Measurements from ENCODE around the gene AUP1.

Gene AUP1

DNA sequence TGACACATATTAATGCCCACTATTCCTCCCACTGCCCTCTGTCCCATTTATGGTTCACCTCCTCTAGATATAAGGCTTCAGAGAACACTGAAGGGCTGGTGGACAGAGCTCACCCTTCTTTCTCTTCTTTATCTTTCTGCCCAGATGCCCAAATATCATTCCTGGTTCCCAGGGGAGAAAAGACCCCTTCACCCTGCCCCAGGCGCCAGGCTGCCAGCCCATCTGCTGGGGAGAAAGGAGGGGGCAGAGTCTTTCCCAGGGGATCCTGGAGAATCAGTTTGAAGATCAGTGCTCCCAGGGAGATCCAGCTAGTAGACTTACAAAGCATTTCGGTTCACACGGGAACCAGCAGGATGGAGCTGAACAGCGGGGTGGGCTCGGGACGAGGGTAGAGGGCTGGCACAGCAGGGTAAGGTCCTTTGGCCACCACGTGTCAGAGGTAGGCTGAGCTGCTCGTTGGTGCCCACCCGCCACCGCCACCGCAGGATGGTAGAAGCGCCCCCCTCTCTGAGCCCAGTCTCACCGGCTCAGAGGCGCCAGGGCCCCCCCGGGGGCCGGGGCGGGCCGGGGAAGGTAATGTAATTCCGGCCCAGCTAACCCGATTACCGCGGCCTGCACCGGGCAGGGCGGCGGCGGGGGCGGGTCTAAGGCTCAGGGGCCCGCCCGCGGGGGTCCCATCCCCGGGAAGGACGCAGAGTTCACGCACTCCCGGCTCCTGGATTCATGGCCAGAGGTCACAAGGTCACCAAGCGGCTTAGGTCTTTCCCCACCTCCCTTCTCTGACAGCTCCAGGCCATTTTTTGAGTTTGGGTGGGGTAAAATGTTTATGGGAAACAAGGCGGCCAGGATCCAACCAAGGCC, 16.5 kb downstream of the AUP1 start:
- no peak for DNase-seq

DNA sequence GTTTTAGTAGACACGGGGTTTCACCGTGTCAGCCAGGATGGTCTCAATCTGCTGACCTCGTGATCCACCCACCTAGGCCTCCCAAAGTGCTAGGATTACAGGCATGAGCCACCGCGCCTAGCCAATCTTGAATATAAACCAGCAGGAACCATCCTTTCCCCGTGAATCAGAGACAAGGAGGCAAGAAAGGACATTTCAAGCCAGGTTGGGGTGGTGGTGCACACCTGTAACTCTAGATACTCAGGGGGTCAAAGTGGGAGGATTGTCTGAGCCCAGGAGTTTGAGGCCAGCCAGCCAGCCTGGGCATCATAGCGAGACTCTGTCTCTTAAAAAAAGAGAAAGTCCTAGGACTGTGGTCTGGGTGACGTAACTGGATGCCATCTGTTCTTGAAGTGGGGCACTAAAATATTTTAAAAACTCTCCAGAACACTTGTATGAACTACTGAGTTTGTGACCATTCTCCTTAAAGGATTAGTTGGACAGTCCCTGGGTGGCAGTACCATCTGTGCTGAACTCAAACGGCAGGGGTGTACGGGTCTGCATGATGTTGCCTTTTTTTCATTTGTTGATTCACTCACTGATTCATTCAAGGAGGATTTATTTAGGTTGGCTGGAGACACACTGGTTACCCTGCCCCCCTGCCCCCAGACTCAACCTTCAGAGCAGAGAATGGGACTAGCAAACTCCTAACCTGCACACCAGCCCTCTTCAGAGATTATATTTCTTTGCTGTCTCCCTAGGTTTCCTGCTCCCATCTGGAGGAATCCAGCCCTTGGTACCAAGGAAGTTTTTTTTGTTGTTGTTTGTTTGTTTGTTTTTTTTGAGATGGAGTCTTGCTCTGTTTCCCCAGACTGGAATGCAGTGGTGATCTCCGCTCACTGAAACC, 18.2 kb downstream of the AUP1 start:
- DNase-seq, result no peak

DNA sequence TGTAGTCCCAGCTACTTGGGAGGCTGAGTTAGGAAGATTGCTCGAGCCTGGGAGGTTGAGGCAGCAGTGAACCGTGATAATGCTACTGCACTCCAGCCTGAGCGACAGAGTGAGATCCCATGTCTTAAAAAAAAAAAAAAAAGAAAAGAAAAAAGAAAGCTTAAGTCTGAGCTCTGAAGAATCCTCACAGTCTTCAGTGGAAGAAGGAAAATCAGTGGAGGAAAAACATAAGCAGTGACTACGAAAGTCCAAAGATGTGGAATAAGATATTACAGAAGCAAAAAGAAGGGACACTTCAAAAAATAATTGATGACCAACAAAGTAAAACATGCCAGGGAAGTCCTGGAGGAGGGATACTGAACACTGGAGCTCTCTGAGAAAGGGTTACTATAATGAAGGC, 19.2 kb downstream of the AUP1 start:
- DNase-seq, result no peak

- DNase-seq, result peak; percentile 65
Measured at GRCh38 chr2:74507926-74508520, 21.5 kb downstream of the AUP1 start.

- DNase-seq, result peak; percentile 99
Measured at GRCh38 chr2:74507145-74507925, 22.2 kb downstream of the AUP1 start, which contains the start of gene PCGF1. Gene PCGF1, minus strand, starts transcription at chr2:74507695. Its CDS starts 27 bp downstream, at chr2:74507668.

DNA sequence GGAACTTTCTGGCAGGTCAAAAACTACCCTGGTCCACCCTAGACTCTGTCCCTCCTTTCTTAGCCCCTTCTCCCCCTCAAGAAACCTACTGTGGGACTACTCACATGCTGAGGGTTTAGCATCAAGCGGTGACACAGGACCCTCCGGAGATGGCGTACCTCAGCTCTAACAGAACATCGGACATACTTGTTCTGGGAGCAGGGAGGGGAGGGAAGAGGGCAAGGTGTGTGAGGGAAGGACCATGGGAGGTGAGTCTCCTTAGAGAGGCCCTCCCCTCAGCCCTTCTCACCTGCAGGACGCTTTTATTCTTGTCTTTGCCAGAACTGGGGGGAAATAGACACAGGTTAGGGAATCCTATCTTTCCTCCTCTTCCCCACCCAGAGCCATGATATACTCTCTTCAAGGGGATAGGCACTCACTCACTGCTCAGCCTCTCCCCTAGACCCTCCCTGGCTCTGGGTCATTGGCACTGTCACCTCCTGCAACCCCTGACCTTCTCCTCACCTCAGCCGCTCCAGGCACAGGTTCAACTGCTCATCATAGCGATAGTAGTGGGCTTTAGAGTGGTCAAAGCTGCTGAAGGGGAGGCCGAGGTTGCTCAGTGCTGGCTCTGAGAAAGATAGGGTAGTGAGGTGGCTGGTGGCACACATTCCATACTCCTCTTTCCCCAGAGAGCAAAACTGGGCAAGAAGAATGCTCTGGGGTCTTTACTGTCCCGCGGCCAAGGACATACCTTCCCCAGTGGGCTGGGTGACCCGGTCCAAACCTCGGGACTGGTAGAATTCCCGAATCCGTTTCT, 23.9 kb downstream of the AUP1 start:
- DNase-seq, result no peak

DNA sequence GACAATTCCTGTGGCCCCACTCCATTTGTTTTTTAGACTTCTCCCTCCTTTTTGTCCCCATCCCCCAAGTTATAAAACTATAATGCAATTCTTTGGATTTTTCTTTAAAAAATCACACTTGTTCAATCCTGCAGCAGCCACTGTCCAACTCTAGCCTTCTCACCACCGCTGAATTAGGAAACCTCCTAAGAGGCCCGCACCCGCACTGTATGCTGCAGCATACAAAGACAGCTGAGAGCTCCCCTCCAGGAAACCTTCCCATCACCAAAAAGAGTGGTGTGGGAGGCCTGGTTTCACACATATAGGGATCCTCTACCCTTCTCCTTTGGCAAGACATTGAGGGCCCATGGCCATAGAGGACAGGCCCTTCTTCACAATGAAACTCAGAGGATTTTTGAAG, 24.9 kb downstream of the AUP1 start:
- no peak for DNase-seq

DNA sequence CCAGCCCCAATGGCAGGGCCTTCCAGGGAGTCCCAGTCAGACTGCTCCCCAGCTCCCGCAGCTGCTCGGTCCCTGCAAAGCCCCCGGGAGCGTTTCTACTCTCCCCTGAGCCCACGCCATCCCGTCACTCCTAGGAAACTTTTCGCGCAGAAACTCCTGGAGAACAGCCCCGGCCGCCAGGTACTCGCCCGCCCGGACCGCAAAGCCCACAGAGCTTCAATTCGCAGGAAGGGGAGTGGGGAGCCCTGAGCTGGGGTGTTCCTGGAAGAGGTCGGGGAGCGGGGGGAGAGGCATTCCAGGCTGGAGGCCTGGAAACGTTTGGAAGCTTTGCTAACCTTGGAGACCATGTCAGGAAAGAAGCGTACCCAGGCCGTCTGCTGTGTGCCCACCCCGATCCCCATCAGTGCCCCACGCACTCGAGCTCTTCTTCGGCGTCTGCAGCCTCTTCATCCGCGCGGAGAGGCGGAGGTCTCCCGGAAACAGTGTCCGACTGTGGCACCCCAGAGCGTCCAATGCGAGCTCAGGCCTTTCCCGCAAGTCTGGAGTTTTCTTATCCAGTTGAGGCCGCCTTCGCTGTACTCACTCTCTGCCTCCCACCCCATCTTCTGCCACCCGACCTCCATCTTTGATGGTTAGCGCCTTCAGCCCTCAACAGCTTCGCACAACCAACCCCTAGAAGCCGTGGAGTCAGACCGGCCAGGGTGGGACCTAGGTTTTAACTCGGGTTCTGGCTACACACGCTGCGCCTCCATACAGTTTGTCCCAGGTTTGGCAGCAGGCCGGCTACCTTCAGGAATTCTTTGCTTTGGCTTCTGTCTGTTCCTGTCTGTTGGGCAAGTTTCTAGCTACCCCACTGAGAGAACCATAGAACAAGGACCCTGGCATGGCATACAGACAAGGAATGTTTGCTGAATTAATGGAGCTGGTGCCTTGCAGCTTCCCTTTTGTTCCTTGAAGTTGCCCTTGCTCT, 25.7 kb downstream of the AUP1 start:
- DNase-seq, result no peak

- no peak for DNase-seq
Measured at GRCh38 chr2:74502720-74503505, 26.6 kb downstream of the AUP1 start.

- DNase-seq, result no peak
Measured at GRCh38 chr2:74502147-74502719, 27.3 kb downstream of the AUP1 start.

- DNase-seq, result no peak
Measured at GRCh38 chr2:74501335-74502071, 28.0 kb downstream of the AUP1 start.

DNA sequence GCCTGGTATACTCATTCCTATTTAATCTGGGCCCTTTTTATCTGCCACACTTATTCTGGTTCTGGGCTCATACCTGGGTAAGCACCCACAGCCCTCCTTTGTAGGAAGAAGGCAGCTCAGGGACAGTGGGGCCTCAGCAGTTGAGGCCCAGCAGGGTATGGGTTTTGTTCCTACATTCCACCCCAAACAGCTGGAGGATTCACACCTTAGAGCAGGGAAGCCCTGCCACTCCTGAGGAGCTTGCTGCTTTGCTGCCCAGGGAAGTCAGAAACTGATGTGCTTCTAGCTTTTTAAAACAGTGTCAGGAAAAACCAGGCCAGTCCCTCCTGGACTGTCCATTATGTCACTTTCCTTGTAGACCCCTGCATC, 28.9 kb downstream of the AUP1 start:
- no peak for DNase-seq

DNA sequence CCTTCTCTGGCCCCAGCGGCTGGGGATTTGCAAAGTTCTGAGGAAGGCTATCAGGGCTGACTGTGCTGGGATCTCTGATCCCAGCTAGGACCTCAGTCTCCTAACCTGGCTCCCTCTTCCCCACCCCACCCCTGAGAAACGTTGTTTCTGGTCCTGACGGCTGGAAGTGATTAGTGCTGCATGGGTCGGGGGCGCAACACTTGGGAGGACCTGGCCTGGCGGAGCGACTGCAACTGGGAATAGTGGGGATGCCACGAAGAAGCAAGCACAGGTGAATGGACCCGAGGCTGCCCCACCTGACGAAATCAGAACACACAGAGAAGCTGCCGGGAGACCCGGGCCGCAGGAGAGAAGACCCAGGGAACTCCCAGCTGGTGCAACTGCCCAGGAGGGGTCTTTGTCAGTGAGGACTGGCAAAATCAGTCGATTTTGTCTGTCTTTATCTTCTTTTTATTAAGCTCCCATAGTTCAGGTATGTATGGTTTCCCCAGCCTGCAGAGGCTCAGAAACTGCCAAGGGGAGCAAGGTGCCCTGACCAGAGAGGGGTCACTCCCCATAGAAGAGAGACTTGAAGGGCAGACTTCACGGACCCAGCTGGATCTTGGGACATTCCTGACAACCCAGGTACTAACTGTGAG, 29.4 kb downstream of the AUP1 start:
- DNase-seq, result no peak

- no peak for DNase-seq
Measured at GRCh38 chr2:74499267-74499939, 30.1 kb downstream of the AUP1 start, which contains the start of gene LBX2. Gene LBX2, minus strand, starts transcription at chr2:74499603. Its CDS starts 66 bp downstream, at chr2:74499537.

- no peak for DNase-seq
Measured at GRCh38 chr2:74498500-74499266, 30.8 kb downstream of the AUP1 start.

DNA sequence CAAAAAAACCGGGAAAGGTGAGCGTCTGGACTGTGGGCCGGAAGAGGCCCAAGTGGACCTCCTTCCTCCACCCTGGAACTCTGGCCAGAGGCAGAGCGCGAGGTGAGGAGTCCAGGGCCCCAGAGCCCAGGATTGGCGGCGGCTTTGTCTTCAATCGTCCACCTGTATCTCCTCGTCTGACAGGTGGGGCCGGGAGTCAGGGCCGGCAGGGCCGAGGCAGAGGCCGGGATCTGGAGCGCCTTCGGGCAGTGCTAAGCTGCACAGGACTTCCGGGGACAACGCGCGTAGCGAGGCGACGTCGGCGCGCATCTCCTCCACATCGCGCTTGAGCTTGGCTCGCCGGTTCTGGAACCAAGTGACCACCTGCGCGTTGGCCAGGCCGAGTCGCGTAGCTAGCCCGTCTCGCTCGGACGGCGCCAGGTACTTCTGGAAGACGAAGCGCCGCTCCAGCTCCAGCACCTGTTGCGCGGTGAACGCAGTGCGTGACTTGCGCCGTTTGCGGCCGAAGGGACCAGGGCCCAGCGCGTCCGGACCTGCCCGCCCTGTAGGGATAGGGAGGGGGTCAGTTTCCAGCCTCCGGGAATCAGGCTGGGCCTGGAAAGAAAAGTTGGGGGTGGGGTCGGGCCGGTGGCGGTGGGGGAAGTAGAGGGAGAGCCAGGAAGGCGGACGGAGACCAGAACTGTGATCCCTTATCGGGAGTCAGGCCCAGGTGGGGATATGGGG, 31.6 kb downstream of the AUP1 start:
- no peak for DNase-seq
